GM13977 (cell line): ENCODE measurements around the gene CNOT9.
A peak's percentile ranks its signal among the peaks of the same experiment; 100 is the strongest.

Source experiments
- DNase-seq: peaks from one replicate; pipeline ENCODE4 v3.0.0; 2012; ENCODE audit warnings: low spot score
- in situ Hi-C: fragments of 300-500 bp; cut with MboI; formaldehyde crosslinking; loops from one replicate; pipeline ENCODE4 v1.12.0; 2022; ENCODE audit warnings: low sequenced_read_pairs, low pct_unique_long_range_greater_than_20kb, mixed read lengths, inconsistent platforms; ENCODE audit not compliant: unreplicated experiment
- TF ChIP-seq, protein P1 (sequence below): IDR thresholded peaks from 2 replicates; pipeline ENCODE4 v1.5.1; 2012; ENCODE audit warnings: mild to moderate bottlenecking, control low read depth; ENCODE audit not compliant: insufficient read depth; ENCODE audit errors: extremely low read depth, missing control alignments

CNOT9 gene

DNA sequence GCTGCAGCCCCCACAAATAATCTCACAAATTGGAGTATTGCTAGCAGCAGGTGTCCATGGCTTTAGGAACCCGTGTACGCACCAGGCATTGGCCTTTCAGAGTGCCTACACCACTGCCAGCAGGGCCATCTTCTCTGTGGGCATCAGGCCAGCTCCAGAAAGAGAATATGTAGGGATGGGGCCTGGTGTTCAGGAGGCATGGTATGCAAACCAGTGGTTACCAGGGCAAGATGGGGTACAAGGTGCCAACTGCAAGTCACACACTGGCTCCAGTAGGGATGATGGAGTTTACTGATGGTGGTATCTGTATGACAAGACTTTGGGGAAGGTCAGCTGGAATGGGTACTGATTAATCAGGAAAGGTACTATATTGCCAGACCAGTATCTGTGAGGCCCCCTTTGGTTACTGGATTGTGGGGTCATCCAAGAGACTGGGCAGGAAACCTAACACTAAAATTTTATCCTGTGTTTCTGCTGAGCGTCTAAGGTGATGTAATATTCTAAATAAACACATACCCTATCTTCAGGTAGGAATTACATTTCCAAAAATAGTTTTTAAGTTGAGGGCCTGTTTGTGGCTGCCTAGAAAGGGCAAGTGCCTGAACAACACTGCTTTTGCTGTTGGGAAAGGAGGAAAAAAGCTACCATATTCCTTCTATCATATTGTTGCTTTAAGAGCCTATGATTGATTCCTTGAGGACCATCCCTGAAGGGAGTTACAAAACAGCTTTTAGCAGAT lies 9.0 kb downstream of the CNOT9 start:
- TF ChIP-seq, protein P1, sequence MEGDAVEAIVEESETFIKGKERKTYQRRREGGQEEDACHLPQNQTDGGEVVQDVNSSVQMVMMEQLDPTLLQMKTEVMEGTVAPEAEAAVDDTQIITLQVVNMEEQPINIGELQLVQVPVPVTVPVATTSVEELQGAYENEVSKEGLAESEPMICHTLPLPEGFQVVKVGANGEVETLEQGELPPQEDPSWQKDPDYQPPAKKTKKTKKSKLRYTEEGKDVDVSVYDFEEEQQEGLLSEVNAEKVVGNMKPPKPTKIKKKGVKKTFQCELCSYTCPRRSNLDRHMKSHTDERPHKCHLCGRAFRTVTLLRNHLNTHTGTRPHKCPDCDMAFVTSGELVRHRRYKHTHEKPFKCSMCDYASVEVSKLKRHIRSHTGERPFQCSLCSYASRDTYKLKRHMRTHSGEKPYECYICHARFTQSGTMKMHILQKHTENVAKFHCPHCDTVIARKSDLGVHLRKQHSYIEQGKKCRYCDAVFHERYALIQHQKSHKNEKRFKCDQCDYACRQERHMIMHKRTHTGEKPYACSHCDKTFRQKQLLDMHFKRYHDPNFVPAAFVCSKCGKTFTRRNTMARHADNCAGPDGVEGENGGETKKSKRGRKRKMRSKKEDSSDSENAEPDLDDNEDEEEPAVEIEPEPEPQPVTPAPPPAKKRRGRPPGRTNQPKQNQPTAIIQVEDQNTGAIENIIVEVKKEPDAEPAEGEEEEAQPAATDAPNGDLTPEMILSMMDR = no peak
- DNase-seq = no peak
- in situ Hi-C loops = no loop called here

GRCh38 chr2:218578272-218578877 lies 9.7 kb downstream of the CNOT9 start:
- in situ Hi-C loops = no loop called here
- DNase-seq = no peak
- TF ChIP-seq, protein P1 = no peak

GRCh38 chr2:218582076-218582475 lies 13.4 kb downstream of the CNOT9 start:
- TF ChIP-seq, protein P1 = no peak
- peak; percentile 39 for DNase-seq
- in situ Hi-C loops = no loop called here

- in situ Hi-C loops = no loop called here
- DNase-seq = no peak
- TF ChIP-seq, protein P1 = no peak
These were observed 15.6 kb downstream of the CNOT9 start for GRCh38 chr2:218583983-218584850.

- no peak for DNase-seq
- in situ Hi-C loops = no loop called here
- TF ChIP-seq, protein P1 = no peak
These were observed 16.9 kb downstream of the CNOT9 start for GRCh38 chr2:218585541-218585940.

DNA sequence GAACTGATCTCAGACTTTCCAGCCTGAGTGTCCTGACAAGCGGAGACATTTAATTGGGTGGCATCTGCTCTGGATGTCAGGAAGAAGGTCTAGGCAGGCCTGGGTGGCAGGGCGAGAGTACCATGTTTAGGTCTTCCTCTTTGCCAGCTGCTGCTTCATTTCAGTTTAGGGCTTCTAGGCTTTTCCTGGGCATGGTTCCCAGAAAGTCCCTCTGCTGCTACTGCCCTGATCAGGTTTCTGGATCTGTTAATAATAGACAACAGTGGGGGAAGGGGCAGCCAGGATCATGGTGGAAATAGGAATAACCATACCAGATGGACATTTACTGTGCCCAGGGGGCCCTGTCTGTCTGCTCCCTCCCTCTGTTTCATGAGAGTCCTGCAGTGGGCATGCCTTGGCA lies 36.8 kb downstream of the CNOT9 start:
- in situ Hi-C loops = no loop called here
- TF ChIP-seq, protein P1 = no peak
- DNase-seq = no peak
